ENCODE measurements around the gene OXSM. TPM values are rescaled to one million over a fixed set of nuclear protein-coding genes. Genes with fewer than 3 reads are reported as not detected.

Gene OXSM
- 9.2 TPM for polyA plus RNA-seq (2013, experiment 1 of 2; ENCODE audit: insufficient read length)
- 8.9 TPM for polyA plus RNA-seq (2013, experiment 2 of 2; ENCODE audit: insufficient read length)

DNA sequence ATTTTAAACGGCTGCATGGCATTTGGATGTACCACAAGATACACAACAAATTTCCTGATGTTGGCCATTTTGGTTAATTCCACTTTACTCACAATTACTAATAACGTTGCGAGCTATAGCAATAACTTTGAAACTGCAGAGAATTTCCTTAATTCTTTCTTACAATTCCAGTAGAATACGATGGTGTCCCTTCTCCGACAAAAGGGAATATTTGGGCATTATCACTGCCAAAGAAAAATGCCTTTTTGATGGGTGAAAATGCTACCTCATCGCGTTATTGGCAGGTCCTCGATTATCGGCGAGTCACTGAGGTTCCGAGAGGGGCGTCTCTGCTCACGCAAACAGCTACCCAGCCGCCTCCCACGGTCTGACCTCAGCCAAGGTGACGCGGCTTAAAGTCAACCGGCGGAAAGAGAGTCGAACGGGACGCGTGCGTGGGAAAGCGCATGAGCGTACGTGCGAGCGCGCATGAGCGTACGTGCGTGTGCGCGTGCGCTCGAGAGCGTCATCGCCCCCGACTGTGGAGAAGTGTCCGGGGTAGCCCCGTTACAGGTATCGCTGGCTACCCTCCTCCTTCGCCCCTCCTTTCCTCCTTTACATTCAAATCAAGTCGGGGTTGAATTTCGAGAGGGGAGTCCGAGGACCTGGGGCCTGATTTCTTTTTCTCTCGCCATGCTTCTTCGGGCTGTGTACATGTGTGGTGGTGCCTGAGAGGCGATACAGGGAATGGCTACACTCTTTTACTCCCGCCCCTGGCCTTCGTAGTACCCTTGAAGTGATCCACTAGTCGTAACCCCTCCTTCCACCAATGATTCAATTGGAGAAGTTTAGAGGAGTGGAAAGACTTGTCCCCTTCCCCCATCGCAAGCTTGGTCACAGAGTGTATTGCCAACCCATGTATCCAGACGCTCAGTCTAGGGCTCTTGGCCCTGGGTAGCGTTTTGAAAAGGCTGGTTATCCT is at the start of gene OXSM:
OXSM (plus strand) TSS at position 495 of the 961 bp plus-strand sequence. CDS start 931 bp downstream, outside the sequence.
- DNase-seq: peak; percentile 92

DNA sequence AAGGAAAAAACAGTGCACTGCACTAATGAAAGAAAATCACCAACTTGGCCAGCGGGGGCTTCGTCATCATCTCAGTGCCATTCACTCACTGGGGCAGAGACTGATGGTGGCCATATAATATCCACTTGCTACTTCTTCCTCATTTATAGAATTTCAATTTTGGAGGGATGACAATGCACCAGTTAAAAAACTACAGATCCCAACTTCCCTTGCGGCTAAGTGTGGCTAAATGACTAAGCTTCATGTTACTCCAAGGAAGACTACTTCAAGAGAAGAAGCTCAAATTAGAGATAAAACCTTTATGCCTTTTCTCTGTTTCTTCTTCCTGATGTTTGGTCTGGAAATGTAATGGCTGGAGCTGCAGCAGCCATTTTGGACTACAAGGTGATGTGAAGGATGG is 45.4 kb upstream of the OXSM start:
- DNase-seq: no peak

DNA sequence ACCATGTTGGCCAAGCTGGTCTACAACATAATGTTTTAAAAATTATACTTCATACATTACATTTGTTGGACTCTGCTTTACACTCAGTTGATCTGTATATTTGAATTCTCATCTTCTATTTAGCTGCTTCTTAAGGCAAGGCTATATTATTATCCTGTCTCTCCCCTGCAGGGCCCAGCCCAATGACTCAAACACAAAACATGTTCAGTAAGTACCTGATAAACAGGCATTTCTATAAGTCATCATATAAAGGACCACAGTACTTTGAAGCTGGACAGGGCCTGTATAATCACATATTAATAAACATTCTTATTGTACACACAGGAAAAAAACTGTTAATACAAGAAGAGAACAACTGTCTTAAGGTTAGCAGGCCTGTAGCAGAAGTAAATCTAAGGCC is 42.9 kb upstream of the OXSM start:
- no peak for DNase-seq

- no peak for DNase-seq
These were observed 41.7 kb upstream of the OXSM start for GRCh38 chr3:25748189-25748588.

- no peak for DNase-seq
These were observed 40.8 kb upstream of the OXSM start for GRCh38 chr3:25749031-25749581.

- DNase-seq: no peak
These were observed 38.8 kb upstream of the OXSM start for GRCh38 chr3:25751048-25751447.

DNA sequence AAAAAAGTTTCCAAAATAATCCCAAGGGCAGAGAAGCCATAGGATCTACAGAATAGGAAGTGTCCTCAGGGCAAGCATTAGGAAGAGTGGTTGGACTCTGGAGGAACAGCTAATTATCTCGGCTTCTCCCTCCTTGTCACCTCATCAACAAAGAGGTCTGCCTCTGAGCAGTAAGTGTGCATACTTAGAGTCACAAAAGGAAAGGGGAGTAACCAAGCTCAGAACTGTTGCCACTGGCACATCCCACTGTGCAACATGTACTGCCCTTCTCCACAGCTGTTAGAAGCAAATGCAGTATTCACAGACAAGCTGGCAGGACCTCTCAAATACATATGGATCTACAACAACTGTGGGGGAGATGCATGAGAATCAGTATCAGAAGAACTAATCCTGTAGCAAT is 38.2 kb upstream of the OXSM start:
- no peak for DNase-seq

GRCh38 chr3:25768851-25769250 is 21.0 kb upstream of the OXSM start:
- no peak for DNase-seq

- DNase-seq: no peak
These were observed 14.0 kb upstream of the OXSM start for GRCh38 chr3:25775936-25776335.

DNA sequence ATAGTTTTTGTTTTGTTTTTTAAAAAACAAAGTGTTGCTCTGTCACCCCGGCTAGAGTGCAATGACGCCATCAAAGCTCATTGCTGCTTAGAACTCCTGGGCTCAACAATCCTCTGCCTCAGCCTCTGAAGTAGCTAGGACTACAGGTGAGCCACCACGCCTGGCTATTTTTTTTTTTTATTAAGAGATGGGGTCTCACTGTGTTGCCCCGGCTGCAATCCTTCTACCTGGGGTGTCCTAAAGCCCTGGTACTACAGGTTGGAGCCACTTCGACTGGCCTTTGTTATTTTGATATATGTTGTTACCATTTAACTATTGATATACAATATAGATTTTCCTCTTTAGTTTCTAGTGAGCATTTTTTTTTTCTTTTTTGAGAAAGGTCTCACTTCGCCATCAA is 9.3 kb upstream of the OXSM start:
- DNase-seq: no peak

- DNase-seq: no peak
These were observed 8.6 kb upstream of the OXSM start for GRCh38 chr3:25781145-25781757.

DNA sequence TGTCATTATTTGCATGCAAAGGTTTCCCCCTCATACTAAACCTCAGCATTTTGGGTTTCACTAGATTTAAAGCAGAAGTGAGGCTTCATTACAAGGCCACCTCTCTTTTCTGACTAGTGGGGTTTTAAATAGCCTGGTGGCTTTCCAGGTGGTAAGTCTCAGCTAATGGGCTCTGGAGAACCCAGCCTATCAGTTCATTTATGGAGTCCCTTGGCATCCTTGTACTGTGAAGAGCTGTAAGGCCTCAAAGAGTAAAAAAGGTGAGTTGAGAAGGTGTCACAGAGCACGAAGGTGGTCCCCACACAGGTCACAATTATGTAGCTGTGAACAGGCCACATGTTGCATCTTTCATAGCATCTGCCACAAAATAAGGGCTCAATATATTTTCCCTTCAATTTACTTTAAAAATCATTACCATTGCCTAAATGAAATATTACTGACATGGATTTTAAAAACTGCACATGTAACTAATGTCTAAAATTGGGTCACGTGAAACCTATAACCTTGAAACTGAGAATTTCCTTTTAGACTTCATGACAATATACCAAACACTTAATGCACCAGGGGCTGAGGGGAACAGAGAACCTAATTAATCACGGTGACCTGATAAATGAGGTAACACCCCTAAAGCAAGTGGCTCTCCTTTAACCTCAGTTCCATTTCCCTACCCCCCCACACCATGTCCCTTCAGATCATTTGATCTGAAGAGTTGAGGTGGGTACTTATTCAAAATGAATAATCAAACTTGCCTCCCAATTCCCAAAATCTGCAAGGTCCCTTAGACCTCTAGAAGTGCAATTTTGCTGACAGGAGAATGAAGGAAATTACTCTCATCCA is 7.9 kb upstream of the OXSM start:
- no peak for DNase-seq

DNA sequence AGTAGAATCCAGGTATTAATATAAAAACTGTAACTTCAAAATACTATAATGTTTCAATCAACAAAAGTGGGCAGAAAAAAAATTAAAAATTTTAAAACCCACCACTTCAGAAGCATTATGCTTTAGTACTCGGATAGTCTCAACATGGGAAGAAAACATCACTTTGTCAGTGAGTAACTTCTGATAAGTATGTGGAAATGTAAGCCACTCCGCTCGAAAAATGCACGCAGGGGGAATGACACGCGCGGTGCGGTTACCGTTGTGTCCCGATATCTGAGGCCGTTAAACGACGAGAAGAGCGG is 7.3 kb upstream of the OXSM start:
- DNase-seq: no peak

DNA sequence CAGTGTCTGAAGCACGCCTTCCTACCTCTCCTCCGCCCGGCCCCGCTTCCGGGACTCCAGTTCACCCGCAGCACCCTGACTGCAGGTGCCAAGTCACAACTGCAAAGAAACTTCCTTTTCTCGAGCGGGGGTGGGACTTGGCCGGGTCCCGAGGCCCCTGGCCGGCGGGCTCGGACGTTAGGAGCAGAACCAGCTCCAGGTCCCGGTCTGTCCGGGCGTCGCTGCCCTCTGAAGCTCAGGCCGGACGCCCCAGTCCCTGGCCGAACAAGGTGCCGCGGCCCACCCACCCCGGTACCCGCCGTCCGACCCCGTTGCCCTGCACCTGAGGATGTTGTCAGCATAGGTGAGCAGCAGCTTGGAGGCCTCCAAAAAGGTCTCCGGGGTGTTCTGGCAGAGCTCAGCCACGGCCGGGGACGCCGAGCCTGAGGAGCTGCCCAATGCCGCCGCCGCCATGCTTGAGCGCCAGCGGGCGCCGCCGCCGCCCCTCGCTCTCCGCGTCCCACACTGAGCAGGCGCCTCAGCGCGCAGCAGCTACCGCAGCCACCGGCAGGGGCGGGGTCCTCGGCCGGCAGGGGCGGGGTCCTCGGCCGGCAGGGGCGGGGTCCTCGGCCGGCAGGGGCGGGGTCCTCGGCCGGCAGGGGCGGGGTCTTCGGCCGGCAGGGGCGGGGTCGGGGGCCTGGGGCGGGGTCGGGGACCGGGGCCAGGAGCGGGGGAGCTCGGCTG is 6.8 kb upstream of the OXSM start, which contains the start of gene NGLY1:
NGLY1 (minus strand) TSS at position 506 of the 723 bp plus-strand sequence; CDS start at position 453, 53 bp downstream.
- peak; percentile 85 for DNase-seq

DNA sequence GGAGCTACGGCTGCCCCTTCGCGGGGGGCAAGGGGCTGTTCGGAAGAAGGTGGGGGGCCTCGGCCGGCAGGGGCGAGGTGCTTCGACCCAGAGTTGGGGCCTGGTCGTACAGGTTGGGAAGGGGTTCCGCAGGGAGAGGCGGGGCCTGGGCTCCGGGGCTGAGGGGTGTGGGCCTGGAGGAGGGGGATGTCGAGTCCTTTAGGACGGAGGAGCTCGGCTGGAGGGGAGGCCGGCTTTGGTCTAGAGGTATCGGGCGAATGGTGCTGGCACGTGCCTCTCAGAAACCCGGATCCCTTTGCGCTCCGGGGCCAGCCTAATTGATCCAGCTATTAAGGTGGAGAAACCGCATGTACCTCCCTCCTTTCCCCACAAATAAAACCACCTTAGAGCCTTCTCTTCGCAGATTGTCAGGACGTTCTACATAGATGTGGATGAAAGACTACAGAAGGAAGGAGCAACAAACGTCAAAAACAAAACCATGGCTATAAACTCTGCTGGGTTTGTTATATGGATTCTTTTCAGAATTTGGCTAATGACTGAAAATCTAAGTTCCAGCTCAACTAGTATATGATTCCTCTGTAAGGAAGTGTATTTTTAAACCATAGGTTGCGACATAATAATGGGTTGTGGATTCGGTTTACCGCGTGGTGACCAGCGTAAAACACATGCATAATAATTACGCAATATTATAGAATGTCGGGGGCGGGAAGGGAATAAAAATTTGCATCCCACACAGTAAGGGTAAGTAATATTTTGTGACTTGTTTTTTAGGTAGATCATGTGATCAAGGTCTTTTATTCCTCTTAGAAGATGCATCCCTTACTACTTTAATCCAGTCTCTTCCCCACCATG is 6.0 kb upstream of the OXSM start:
- DNase-seq: peak; percentile 27

DNA sequence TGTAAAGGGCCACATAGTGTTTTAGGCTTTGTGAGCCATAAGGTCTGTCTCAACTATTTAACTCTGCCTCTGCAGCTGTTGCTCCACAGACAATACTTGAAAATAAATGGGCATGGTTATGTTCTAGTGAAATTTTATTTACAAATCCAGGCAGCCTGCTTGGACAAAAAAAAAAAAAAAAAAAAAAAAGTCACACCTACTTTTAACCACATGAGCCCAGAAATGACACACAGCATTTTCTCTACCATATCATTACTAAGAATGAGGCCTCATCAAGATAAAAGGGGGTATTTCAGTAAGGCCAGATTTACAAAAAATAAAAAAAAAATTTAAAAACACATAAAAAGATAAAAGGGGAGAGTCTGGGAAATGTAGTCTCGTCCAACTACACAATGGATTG is 4.9 kb upstream of the OXSM start:
- no peak for DNase-seq

GRCh38 chr3:25785826-25786225 is 4.1 kb upstream of the OXSM start:
- no peak for DNase-seq

DNA sequence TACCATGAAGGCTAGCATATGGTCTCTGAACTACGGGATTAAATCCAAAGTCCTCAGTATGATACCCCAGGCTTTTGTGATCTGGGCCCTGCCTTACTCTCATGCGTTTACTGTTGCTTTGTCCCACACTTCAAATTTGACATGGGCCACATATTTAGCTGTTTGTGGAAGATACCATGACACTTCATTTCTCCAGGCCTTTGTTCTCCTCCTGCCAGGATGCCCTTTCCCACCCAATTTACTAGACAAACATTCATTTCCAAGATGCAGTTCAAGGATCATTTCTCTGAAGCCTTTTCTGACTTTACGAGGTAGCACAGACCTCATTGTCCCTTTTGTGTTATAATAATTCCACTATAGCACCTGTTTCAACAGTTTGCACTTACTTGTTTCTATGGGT is 2.2 kb upstream of the OXSM start:
- DNase-seq: no peak

- DNase-seq: no peak
These were observed 688 bp upstream of the OXSM start for GRCh38 chr3:25789209-25789595.

- DNase-seq: no peak
These were observed 11.9 kb downstream of the OXSM start for GRCh38 chr3:25801786-25802185.

DNA sequence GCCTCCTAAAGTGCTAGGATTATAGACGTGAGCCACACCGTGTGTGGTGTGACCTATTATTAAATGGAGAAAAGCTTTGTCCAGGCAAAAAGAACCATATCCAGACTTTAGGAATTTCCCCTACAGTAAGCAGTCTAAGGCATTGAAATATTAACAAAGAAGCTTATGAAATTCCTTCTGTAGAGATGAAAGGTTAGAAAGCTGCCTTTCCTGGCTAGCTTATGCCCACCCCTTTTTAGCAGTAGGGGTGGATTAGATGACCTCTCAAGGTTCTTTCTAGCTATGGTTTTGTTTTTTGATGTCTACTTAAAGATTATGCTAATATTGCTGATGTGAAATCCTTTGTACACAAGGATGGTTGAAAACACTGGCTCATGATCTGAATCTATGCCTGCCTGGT is 13.9 kb downstream of the OXSM start:
- DNase-seq: no peak

All from fibroblast of skin of scalp (primary cell).